Motor neuron (in vitro differentiated cells): ENCODE measurements around the gene SLC47A2. TPM values are rescaled to one million over a fixed set of nuclear protein-coding genes. Genes with fewer than 3 reads are reported as not detected.
A peak's percentile ranks its signal among the peaks of the same experiment; 100 is the strongest.

Experiments used
- ATAC-seq, 8 experiments: fragments of 200-7000 bp; cut with Tn5 transposase; replicated peaks in 6 of 8; 2 replicates each; pipeline ENCODE4 v1.8.0; 2021; ENCODE audit warnings: mild to moderate bottlenecking in 8 of 8, moderate library complexity in 8 of 8
- H3K27ac ChIP-seq, 2 donors: fragments of 250-450 bp; sonication (Bioruptor Pico); 2 replicates each; pipeline ENCODE4 v1.9.0; 2021; ENCODE audit warnings: antibody characterized with exemption in 2 of 2, mild to moderate bottlenecking in 2 of 2, moderate library complexity in 1 of 2
- H3K4me1 ChIP-seq, 2 donors: fragments of 250-450 bp; sonication (Bioruptor Pico); replicated peaks in 1 of 2; 2 replicates each; pipeline ENCODE4 v1.6.1; 2021; ENCODE audit warnings: antibody characterized with exemption in 2 of 2, mild to moderate bottlenecking in 2 of 2, moderate library complexity in 1 of 2
- H3K4me3 ChIP-seq, 5 donors: fragments of 250-450 bp; sonication (Bioruptor Pico); 2 replicates each; pipeline ENCODE4 v1.9.0; 2021; ENCODE audit warnings: antibody characterized with exemption in 5 of 5, mild to moderate bottlenecking in 5 of 5, moderate library complexity in 4 of 5
- WGBS, 10 experiments: fragments of 450-650 bp; shearing (Covaris generic); methylation state at CpG; one replicate each; pipeline ENCODE4 v1.0.0; 2022; 5-methylcytosine and 5-hydroxymethylcytosine counted together
- in situ Hi-C, 9 experiments: fragments of 400-800 bp; cut with MboI; loops; one replicate each; pipeline ENCODE4 v1.15.0; 2021; ENCODE audit warnings: low sequenced_read_pairs in 9 of 9, low pct_unique_long_range_greater_than_20kb in 2 of 9; ENCODE audit not compliant: unreplicated experiment in 9 of 9
- total RNA-seq, 8 experiments: library from RNA; unstranded; fragments of 300-600 nt; gene quantifications; 2 replicates each; pipeline versions ENCODE4 v1.2.3 to v1.2.4, GENCODE V29; 2022

Gene SLC47A2
- total RNA-seq, 8 experiments from 2014 or later: 0.29 to 2.2 (median 0.60) TPM

- no peak for ATAC-seq
- no peak overlapping the region for H3K27ac ChIP-seq
- 80 to 100% (median 91%) methylated on average over 2 to 11 of the region's 11 CpGs; no CpG with 5 or more reads in 2 of the 10 experiments for WGBS, 10 experiments
- in situ Hi-C loops: no loop called here
- H3K4me1 ChIP-seq: peaks cover 0 to 6% of the 10 kb centered on the region in 2 donors
- H3K4me3 ChIP-seq: no peak overlapping the region
Measured at GRCh38 chr17:19731626-19732025, 15.2 kb upstream of the SLC47A2 start.

DNA sequence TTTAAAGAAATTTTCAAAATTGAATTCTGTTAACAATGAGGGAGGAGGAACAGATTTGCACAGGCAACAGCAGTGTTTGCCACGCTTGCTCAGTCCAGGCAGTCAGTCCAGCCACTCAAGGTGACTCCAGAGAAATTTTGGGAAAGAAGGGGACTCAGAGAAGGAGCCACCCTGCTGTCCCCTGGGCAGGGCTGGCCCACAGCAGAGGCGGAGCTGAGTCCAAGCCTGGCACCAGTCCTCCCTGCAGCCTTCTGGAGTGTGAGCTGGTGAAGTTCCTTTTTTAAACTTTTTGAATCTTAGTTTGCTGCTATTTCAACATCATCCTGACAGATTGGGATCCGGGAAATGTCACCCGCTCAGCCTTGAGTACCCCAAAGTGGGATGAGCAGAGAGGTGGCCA is 14.5 kb upstream of the SLC47A2 start:
- in situ Hi-C loops: no loop called here
- 0 to 100% (median 84%) methylated on average over 1 to 3 of the region's 4 CpGs; no CpG with 5 or more reads in 2 of the 10 experiments for WGBS, 10 experiments
- Histone ChIP-seq H3K27ac (no peak overlapping the region), H3K4me3 (no peak overlapping the region), H3K4me1 (peaks cover 0 to 6% of the 10 kb centered on the region in 2 donors)
- no peak for ATAC-seq

DNA sequence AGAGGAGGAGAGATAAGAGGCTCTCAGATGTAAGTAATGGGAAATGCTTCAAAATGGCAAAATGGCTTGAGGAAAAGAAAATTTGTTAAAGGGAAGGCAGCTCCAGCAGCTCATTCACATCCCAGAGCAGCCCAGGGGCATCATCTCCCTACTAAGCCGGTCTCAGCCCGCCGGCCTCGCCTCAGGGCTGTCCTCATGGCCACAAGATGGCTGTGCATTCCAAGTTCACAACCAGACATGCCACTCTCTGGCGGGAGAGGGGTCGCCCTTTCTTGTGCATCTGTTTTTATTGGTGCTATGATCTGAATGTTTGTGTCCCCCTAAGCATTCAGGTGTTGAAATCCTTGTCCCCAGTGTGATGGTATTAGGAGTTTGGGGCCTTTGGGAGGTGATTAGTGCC is 13.5 kb upstream of the SLC47A2 start:
- no peak overlapping the region for H3K4me3 ChIP-seq
- H3K27ac ChIP-seq: no peak overlapping the region
- H3K4me1 ChIP-seq: peaks cover 0 to 6% of the 10 kb centered on the region in 2 donors
- no peak for ATAC-seq
- 80 to 100% (median 96%) methylated on average over 1 to 5 of the region's 6 CpGs; no CpG with 5 or more reads in 6 of the 10 experiments for WGBS, 10 experiments
- in situ Hi-C loops: no loop called here

GRCh38 chr17:19728084-19728495 is 11.7 kb upstream of the SLC47A2 start:
- Histone ChIP-seq H3K4me3 (no peak overlapping the region), H3K4me1 (peaks cover 0 to 6% of the 10 kb centered on the region in 2 donors), H3K27ac (no peak overlapping the region)
- in situ Hi-C loops: no loop called here
- 0 to 63% (median 40%) methylated on average over 1 to 5 of the region's 7 CpGs; no CpG with 5 or more reads in 5 of the 10 experiments for WGBS, 10 experiments
- peak in 6 of 8 experiments; percentile 53 to 83 (median 63) for ATAC-seq

DNA sequence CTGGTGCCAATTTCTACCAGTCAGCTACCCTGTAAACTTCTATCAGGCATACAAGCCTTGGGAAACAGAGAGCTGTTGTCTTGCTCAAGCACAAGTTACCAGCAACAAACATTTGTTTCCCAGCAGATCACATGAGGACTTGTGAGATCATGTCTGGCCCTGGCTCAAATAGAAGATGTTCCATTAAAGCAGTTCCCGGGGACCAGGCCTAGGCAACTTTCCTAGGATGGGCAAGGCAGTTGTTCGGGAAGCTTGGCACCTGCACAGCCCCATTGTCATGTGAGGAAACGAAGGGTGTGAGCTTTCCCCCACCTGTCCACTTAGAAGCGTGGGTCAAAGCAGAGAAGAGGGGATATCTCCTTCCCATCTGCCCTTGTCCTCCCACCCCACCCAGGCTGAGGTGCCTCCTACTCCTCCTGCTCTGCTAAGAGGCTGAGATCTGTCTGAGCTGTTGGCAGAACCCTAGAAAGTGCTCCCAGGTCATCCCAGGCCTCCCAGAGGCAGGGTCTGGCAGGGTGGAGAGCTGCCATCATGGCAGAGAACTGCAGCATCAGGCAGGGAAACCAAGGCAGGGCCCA is 11.2 kb upstream of the SLC47A2 start:
- Histone ChIP-seq H3K4me3 (no peak overlapping the region), H3K4me1 (peaks cover 0 to 6% of the 10 kb centered on the region in 2 donors), H3K27ac (no peak overlapping the region)
- in situ Hi-C loops: no loop called here
- peak in 6 of 8 experiments; percentile 27 to 75 (median 54) for ATAC-seq
- 17 to 100% (median 84%) methylated on average over 1 to 4 of the region's 4 CpGs; no CpG with 5 or more reads in 3 of the 10 experiments for WGBS, 10 experiments

- Histone ChIP-seq H3K4me1 (peaks cover 0 to 6% of the 10 kb centered on the region in 2 donors), H3K4me3 (no peak overlapping the region), H3K27ac (no peak overlapping the region)
- no peak for ATAC-seq
- in situ Hi-C loops: no loop called here
- 17 to 91% (median 77%) methylated on average over 1 to 6 of the region's 7 CpGs; no CpG with 5 or more reads in 2 of the 10 experiments for WGBS, 10 experiments
Measured at GRCh38 chr17:19726631-19727376, 10.4 kb upstream of the SLC47A2 start.

DNA sequence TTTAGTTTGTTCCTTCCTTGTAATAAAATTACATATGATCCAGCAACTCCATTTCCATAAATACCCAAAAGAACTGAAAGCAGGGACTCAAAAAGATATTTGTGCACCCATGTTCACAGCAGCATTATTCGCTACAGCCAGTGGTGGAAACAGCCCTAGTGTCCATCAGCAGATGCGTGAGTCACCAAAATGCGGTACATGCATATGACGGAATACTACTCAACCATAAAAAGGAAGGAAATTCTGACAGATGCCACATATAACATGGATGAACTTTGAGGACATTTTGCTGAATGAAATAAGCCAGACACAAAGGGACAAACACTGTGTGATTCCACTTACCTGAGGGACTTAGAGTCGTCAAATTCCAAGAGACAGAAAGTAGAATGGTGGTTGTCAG is 9.1 kb upstream of the SLC47A2 start:
- Histone ChIP-seq H3K4me3 (no peak overlapping the region), H3K4me1 (peaks cover 0 to 6% of the 10 kb centered on the region in 2 donors), H3K27ac (no peak overlapping the region)
- peak in 1 of 8 experiments; percentile 7 for ATAC-seq
- 37 to 100% (median 87%) methylated on average over 1 to 5 of the region's 5 CpGs; no CpG with 5 or more reads in 1 of the 10 experiments for WGBS, 10 experiments
- in situ Hi-C loops: no loop called here

GRCh38 chr17:19724501-19725420 is 8.4 kb upstream of the SLC47A2 start:
- H3K4me3 ChIP-seq: no peak overlapping the region
- WGBS, 10 experiments: 21 to 100% (median 78%) methylated on average over 1 to 15 of the region's 55 CpGs; no CpG with 5 or more reads in 2 of the 10 experiments
- peak in 2 of 8 experiments; percentile 8 to 10 for ATAC-seq
- in situ Hi-C loops: no loop called here
- H3K27ac ChIP-seq: no peak overlapping the region
- peaks cover 0 to 6% of the 10 kb centered on the region in 2 donors for H3K4me1 ChIP-seq

GRCh38 chr17:19723964-19724363 is 7.6 kb upstream of the SLC47A2 start:
- H3K4me3 ChIP-seq: no peak overlapping the region
- no peak overlapping the region for H3K27ac ChIP-seq
- in situ Hi-C loops: no loop called here
- peaks cover 0 to 6% of the 10 kb centered on the region in 2 donors for H3K4me1 ChIP-seq
- WGBS, 10 experiments: 60 to 100% (median 84%) methylated on average over 1 of the region's 1 CpG; no CpG with 5 or more reads in 6 of the 10 experiments
- ATAC-seq: peak in 3 of 8 experiments; percentile 12 to 60 (median 19)

DNA sequence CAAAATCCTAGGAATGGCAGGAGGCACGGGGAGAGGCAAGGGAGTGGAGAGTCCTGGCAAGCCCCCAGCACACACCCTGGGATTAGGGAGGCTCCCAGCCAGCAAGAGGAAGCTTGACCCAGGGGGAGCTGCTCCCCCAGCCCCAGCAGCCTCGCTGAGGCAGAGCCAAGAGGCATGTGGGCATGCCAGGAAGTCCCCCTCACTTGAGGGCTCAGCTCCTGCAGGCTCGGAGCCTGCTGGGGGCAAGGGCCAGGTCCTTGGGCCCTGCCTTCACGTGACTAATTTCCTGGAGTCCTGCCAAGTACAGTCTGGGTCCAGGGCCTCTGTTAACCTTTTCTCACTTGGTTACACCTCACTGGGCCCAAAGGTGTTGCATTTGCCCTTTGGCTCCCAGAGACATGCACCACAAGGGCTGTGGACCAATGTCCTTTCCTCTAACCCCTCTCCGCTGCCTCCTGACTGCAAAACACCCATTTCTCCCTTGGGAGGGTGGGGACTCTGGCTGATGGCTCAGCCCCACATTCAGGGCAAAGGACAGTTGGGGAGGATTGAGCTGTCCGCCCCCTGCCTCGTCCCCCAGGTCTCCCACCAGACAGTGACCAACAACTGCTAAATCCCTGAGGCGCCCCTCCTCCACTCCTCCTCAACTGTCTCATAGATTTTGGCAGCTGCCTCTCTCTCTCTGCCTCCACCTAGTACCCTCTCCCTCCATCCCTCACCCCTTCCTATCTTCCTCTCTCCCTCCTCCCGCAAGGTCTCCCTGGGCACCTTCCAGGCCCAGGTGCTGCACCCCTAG is 4.4 kb upstream of the SLC47A2 start:
- in situ Hi-C loops: no loop called here
- no peak for ATAC-seq
- 0 to 100% (median 60%) methylated on average over 1 to 4 of the region's 9 CpGs; no CpG with 5 or more reads in 5 of the 10 experiments for WGBS, 10 experiments
- Histone ChIP-seq H3K27ac (no peak overlapping the region), H3K4me3 (no peak overlapping the region), H3K4me1 (peaks cover 6 to 8% of the 10 kb centered on the region in 2 donors)

- peaks cover 6 to 8% of the 10 kb centered on the region in 2 donors for H3K4me1 ChIP-seq
- H3K4me3 ChIP-seq: no peak overlapping the region
- in situ Hi-C loops: no loop called here
- ATAC-seq: no peak
- no peak overlapping the region for H3K27ac ChIP-seq
- WGBS, 10 experiments: no CpG with 5 or more reads among the region's 5 CpGs
Measured at GRCh38 chr17:19720210-19720475, 3.8 kb upstream of the SLC47A2 start.
